Psoas muscle (tissue), 8 donors: Measurements from ENCODE around the gene CD99. TPM values are rescaled to one million over a fixed set of nuclear protein-coding genes. Genes with fewer than 3 reads are reported as not detected.

ENCODE experiments used
- ATAC-seq, 4 donors: fragments of 200-7000 bp; cut with Tn5 transposase; one replicate each; pipeline ENCODE4 v1.9.1; 2020; ENCODE audit warnings: moderate library complexity in 3 of 4, mild to moderate bottlenecking in 2 of 4
- DNase-seq, 2 donors: peaks; one replicate each; pipeline ENCODE4 v3.0.0-alpha.2; 2020
- H3K27ac ChIP-seq: fragments of 200-600 bp; one replicate; pipeline ENCODE4 v1.8.0; 2022
- H3K27me3 ChIP-seq, 3 donors: fragments of 200-600 bp in 1 of 3; one replicate each; pipeline versions ENCODE4 v1.6.1 to v1.8.0; 2013 to 2022; ENCODE audit warnings: low read length in 2 of 3, mild to moderate bottlenecking in 2 of 3, moderate library complexity in 1 of 3; ENCODE audit not compliant: insufficient read depth in 3 of 3
- H3K36me3 ChIP-seq, 2 donors: fragments of 200-600 bp in 1 of 2; one replicate each; pipeline versions ENCODE4 v1.6.1 to v1.8.0; 2013 to 2022; ENCODE audit warnings: low read depth in 1 of 2, mild to moderate bottlenecking in 1 of 2, moderate library complexity in 1 of 2; ENCODE audit not compliant: insufficient read depth in 1 of 2
- H3K4me1 ChIP-seq: fragments of 200-600 bp; one replicate; pipeline ENCODE4 v1.8.0; 2022
- H3K4me3 ChIP-seq: fragments of 200-600 bp; one replicate; pipeline ENCODE4 v1.8.0; 2022; ENCODE audit warnings: mild to moderate bottlenecking
- H3K9me3 ChIP-seq: fragments of 200-600 bp; one replicate; pipeline ENCODE4 v1.8.0; 2022
- WGBS, 3 donors: extraction: QIAGEN DNeasy Blood & Tissue Kit; methylation state at CpG; one replicate each; pipeline versions ENCODE4 v1.1.6 to v1.1.7; 2013; 5-methylcytosine and 5-hydroxymethylcytosine counted together
- intact Hi-C, 2 donors: fragments of 100-400 bp; cut with DNase I; formaldehyde crosslinking; loops; one replicate each; pipeline versions ENCODE4 v1.11.0 to v1.14.2; 2022
- polyA plus RNA-seq, 3 donors: library from polyadenylated mRNA; stranded (reverse); fragments of 200-250 nt; gene quantifications; one replicate each; pipeline ENCODE4 v1.2.3, GENCODE V29; 2013
- total RNA-seq, 4 donors: library from RNA; stranded (reverse); fragmentation: NEBNext Ultra II Directional in 2 of 4; extraction: Animal tissue kit (Norgen Biotek cat#: 25700) in 2 of 4; gene quantifications; one replicate each; pipeline versions ENCODE4 v1.2.1 to v1.2.4, GENCODE V29; 2021 to 2023
- TF ChIP-seq, protein P1 (sequence below): fragments of 200-600 bp; IDR thresholded peaks from one replicate; pipeline ENCODE4 v1.8.0; 2022; ENCODE audit warnings: antibody characterized with exemption
- donor health status: healthy with polysubstance abuse.
- donor health status: DM: no; HTN: no; CAD: no; lungs with moderate emphysema.
- donor health status: Bipolar disorder and iron deficiency.
- donor health status: healthy.
- donor health status: DM: yes; HTN: yes; CAD: no.
- donor health status: DM: no; HTN: no; CAD: no.
- donor health status: DM: no; HTN: no; CAD: no.
- donor health status: DM: yes; HTN: yes; CAD: no.

CD99 gene
- total and polyA plus RNA-seq, 7 donors = 118 to 239 (median 128) TPM

DNA sequence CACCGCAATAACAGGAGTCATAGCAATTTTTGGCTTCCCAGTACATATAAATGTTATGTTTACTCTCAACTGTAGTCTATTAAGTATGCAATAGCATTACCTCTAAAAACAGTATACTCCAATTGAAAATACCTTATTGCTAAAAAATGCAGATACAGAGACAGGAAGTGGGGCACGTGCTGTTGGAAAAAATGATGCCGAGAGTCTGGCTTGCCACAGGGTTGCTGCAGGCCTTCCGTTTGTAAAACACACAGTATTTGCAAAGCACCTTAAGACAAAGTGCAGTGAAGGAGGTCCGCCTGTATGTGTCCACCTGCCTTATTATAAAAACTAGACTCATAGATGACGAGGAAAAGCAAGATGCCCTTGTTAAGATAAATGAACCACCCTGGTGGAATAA lies 23.5 kb downstream of the CD99 start:
- 85 to 91% (median 85%) methylated on average over 6 of the region's 6 CpGs for WGBS, 3 donors
- no peaks in the 10 kb centered on the region for H3K27me3 ChIP-seq
- H3K27ac ChIP-seq = no peak overlapping the region
- TF ChIP-seq, protein P1, sequence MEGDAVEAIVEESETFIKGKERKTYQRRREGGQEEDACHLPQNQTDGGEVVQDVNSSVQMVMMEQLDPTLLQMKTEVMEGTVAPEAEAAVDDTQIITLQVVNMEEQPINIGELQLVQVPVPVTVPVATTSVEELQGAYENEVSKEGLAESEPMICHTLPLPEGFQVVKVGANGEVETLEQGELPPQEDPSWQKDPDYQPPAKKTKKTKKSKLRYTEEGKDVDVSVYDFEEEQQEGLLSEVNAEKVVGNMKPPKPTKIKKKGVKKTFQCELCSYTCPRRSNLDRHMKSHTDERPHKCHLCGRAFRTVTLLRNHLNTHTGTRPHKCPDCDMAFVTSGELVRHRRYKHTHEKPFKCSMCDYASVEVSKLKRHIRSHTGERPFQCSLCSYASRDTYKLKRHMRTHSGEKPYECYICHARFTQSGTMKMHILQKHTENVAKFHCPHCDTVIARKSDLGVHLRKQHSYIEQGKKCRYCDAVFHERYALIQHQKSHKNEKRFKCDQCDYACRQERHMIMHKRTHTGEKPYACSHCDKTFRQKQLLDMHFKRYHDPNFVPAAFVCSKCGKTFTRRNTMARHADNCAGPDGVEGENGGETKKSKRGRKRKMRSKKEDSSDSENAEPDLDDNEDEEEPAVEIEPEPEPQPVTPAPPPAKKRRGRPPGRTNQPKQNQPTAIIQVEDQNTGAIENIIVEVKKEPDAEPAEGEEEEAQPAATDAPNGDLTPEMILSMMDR = no peak
- no peak for DNase-seq
- no peak for ATAC-seq
- no peaks in the 10 kb centered on the region for H3K9me3 ChIP-seq
- intact Hi-C loops = no loop called here
- peaks cover 15% of the 10 kb centered on the region for H3K4me1 ChIP-seq
- H3K36me3 ChIP-seq = peaks cover 9 to 64% of the 10 kb centered on the region in 2 donors
- H3K4me3 ChIP-seq = no peak overlapping the region

DNA sequence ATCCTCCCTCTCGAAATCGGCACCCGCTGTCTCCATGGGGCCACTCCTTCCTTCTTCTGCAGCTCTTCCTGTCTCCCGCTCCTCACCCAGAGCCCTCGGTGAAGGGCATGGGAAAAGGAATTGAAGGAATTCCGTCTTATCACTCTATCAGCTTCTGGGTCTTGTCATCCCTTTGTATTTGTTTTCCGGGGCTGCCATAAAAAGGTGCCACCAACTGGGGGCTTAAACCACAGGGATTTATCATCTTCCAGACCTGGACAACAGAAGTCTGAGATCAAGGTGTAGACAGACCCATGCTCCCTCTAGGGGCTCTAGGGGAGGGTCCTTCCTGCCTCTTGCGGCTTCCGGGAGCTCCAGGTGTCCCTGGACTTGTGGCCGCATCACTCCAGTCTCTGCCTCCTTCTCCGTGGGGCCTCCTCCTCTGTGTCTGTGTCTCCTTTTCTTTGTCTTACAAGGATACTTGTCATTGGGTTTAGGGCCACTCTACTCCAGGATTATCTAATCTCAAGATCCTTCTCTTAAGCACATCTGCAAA lies 24.0 kb downstream of the CD99 start:
- ATAC-seq = no peak
- H3K9me3 ChIP-seq = no peaks in the 10 kb centered on the region
- H3K27ac ChIP-seq = no peak overlapping the region
- peaks cover 9% of the 10 kb centered on the region for H3K4me1 ChIP-seq
- TF ChIP-seq, protein P1 = no peak
- H3K27me3 ChIP-seq = no peaks in the 10 kb centered on the region
- WGBS, 3 donors = 88 to 92% (median 91%) methylated on average over 11 of the region's 11 CpGs
- H3K4me3 ChIP-seq = no peak overlapping the region
- H3K36me3 ChIP-seq = peaks cover 12 to 70% of the 10 kb centered on the region in 2 donors
- intact Hi-C loops = no loop called here
- DNase-seq = no peak

DNA sequence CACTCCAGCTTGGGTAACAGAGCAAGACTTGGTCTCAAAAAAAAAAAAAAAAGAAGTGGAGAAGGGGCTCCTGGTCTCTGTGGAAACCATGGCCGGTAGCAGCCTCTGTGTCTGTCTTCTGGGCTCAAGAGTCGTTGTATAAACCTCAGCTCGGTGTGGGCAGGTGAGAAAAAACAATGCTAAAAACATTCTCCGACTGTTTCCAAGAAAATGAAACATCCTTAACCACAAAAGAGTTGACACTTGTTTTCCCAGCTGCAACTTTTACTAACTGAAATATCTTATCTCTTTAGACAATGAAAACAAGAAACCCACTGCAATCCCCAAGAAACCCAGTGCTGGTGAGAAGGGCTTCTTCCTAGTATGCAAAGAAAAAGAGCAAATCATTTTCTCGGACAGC lies 26.2 kb downstream of the CD99 start:
- H3K36me3 ChIP-seq = peaks cover 17 to 90% of the 10 kb centered on the region in 2 donors
- no peaks in the 10 kb centered on the region for H3K4me1 ChIP-seq
- H3K27ac ChIP-seq = no peak overlapping the region
- 86 to 91% (median 87%) methylated on average over 5 of the region's 5 CpGs for WGBS, 3 donors
- DNase-seq = no peak
- no peaks in the 10 kb centered on the region for H3K27me3 ChIP-seq
- no peaks in the 10 kb centered on the region for H3K9me3 ChIP-seq
- TF ChIP-seq, protein P1 = no peak
- intact Hi-C loops = no loop called here
- no peak overlapping the region for H3K4me3 ChIP-seq
- ATAC-seq = no peak

DNA sequence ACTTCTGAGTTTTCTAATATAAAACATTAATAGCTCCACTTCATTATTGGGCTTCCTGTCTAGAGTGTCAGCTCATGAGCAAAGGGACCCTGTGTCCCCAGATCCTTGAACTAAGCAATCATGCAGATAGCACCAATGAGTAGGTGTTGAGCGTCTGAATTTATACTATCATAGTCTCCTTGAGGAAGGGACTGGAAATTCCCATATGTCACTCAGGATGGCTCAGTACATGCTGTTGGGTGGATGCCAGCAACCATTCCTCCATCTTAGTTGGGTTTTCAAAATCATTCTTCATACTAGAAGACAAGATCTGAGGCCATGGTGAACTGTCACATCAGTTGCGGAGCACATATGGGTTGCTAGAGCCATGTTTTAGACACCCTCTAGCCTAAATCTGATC lies 27.7 kb downstream of the CD99 start:
- TF ChIP-seq, protein P1 = no peak

More for the DNA sequence above, 27.7 kb downstream of the CD99 start:
- H3K36me3 ChIP-seq = peaks cover 23 to 96% of the 10 kb centered on the region in 2 donors
- ATAC-seq (no peak), DNase-seq (no peak)
- H3K4me3 ChIP-seq = no peak overlapping the region
- intact Hi-C loops = no loop called here
- no peaks in the 10 kb centered on the region for H3K27me3 ChIP-seq
- no peak overlapping the region for H3K27ac ChIP-seq
- H3K9me3 ChIP-seq = no peaks in the 10 kb centered on the region
- H3K4me1 ChIP-seq = no peaks in the 10 kb centered on the region
- 97 to 98% (median 97%) methylated on average over 2 of the region's 2 CpGs for WGBS, 3 donors
